GM19372 (cell line): ENCODE measurements around the gene MAIP1.
"Not testable (repeated sequence)": the region's sequence is repeated elsewhere in the genome, so short reads cannot be mapped to it uniquely, and the experiment has no call there.

ENCODE experiments used
- ATAC-seq: cut with Tn5 transposase; IDR thresholded peaks from one replicate; pipeline ENCODE4 v1.9.1; 2021; ENCODE audit warnings: mild to moderate bottlenecking, low read depth, moderate library complexity; ENCODE audit not compliant: unreplicated experiment

The MAIP1 gene

GRCh38 chr2:199955339-199956061 lies at the start of gene MAIP1, which contains the start of gene TYW5:
Gene MAIP1 (plus strand): TSS chr2:199955582. CDS start chr2:199955799, 217 bp downstream.
Gene TYW5 (minus strand): TSS chr2:199955491. CDS start chr2:199955470, 21 bp downstream.
- ATAC-seq, result peak; percentile 80

- ATAC-seq, result no peak
Measured at GRCh38 chr2:199907008-199907714, 48.2 kb upstream of the MAIP1 start.

- ATAC-seq, result no peak
Measured at GRCh38 chr2:199910338-199911051, 44.9 kb upstream of the MAIP1 start.

- peak; percentile 83 for ATAC-seq
Measured at GRCh38 chr2:199911052-199911876, 44.1 kb upstream of the MAIP1 start, which contains the start of gene C2orf69. Gene C2orf69 (plus strand): TSS chr2:199911293. CDS start chr2:199911439, 146 bp downstream.

GRCh38 chr2:199911877-199912161 lies 43.6 kb upstream of the MAIP1 start:
- ATAC-seq, result no peak

- ATAC-seq, result not testable (repeated sequence)
Measured at GRCh38 chr2:199912553-199913114, 42.7 kb upstream of the MAIP1 start.

GRCh38 chr2:199914372-199914958 lies 40.9 kb upstream of the MAIP1 start:
- ATAC-seq, result no peak

- no peak for ATAC-seq
Measured at GRCh38 chr2:199916980-199917379, 38.4 kb upstream of the MAIP1 start.

- ATAC-seq, result no peak
Measured at GRCh38 chr2:199922856-199923255, 32.5 kb upstream of the MAIP1 start.

GRCh38 chr2:199923924-199924323 lies 31.5 kb upstream of the MAIP1 start:
- no peak for ATAC-seq

- no peak for ATAC-seq
Measured at GRCh38 chr2:199926806-199927205, 28.6 kb upstream of the MAIP1 start.

- ATAC-seq, result no peak
Measured at GRCh38 chr2:199928226-199928625, 27.2 kb upstream of the MAIP1 start.

GRCh38 chr2:199928626-199929025 lies 26.8 kb upstream of the MAIP1 start:
- ATAC-seq, result no peak

- no peak for ATAC-seq
Measured at GRCh38 chr2:199929262-199929661, 26.1 kb upstream of the MAIP1 start.

GRCh38 chr2:199932312-199932855 lies 23.0 kb upstream of the MAIP1 start:
- ATAC-seq, result no peak

GRCh38 chr2:199933466-199933865 lies 21.9 kb upstream of the MAIP1 start:
- ATAC-seq, result no peak

GRCh38 chr2:199936554-199936953 lies 18.8 kb upstream of the MAIP1 start:
- ATAC-seq, result no peak

- ATAC-seq, result no peak
Measured at GRCh38 chr2:199940373-199940772, 15.0 kb upstream of the MAIP1 start.

- no peak for ATAC-seq
Measured at GRCh38 chr2:199943373-199943772, 12.0 kb upstream of the MAIP1 start.
